Neural progenitor cell (in vitro differentiated cells): Measurements from ENCODE around the gene DENND4C.

Experiments used
- CTCF ChIP-seq: fragments of 200-600 bp; sonication (generic); IDR thresholded peaks from 2 replicates; pipeline ENCODE4 v1.5.1; 2017; ENCODE audit warnings: antibody characterized with exemption, mild to moderate bottlenecking
- EZH2 ChIP-seq: fragments of 200-600 bp; sonication (generic); IDR thresholded peaks from 2 replicates; pipeline ENCODE4 v1.6.1; 2017; ENCODE audit warnings: antibody characterized with exemption, mild to moderate bottlenecking, moderate library complexity
- EZH2phosphoT487 ChIP-seq: fragments of 200-600 bp; sonication (generic); IDR thresholded peaks from 2 replicates; pipeline ENCODE4 v1.6.1; 2017; ENCODE audit warnings: antibody characterized with exemption

- TF ChIP-seq EZH2phosphoT487 (no peak), CTCF (no peak), EZH2 (no peak)
These were observed 48.9 kb upstream of the DENND4C start for GRCh38 chr9:19181561-19181960.
